HG03135 (cell line): ENCODE measurements around the gene WFDC5.
"Not testable (repeated sequence)": the region's sequence is repeated elsewhere in the genome, so short reads cannot be mapped to it uniquely, and the experiment has no call there.

Experiments used
- ATAC-seq: cut with Tn5 transposase; IDR thresholded peaks from one replicate; pipeline ENCODE4 v1.9.1; 2021; ENCODE audit warnings: mild to moderate bottlenecking, moderate library complexity; ENCODE audit not compliant: unreplicated experiment

Gene WFDC5, protein sequence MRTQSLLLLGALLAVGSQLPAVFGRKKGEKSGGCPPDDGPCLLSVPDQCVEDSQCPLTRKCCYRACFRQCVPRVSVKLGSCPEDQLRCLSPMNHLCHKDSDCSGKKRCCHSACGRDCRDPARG

DNA sequence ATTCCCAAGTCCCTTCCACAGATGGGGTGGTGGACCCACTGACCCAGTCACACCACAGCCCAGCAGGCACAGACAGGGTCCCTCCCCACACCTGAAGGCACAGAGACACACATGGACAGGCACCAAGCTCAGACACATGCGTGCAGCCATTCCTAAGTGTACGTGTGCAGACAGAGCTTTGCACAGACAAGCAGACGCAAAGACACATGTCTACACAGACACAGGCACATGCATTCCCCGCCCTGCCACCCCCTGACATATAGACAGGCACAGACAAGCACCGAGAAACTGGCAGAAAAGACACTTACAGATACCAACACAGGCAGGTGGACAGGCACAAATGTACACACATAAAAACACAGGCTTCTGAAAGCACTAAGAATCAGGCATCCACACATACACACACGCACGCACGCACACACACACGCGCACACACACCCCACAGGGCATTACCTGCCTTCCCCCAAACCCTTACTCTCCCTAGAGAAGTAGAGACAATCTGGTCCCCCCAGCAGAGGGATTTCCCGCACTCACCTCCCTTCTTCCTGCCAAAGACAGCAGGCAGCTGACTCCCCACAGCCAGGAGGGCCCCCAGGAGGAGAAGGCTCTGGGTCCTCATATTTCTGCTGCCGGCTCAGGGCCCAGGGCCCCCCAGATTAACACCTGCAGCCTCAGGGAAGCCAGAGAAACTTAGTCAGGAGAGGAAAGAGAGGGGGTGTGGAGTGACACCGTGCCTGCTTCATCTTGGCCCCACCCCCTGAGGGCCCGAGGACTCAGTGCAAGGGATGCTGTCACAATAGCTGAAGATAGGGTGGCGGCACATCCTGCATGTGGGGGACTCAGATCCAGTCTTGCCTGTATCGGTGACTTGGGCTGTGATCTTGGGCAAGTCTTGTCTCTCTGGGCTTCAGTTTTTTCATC lies at the start of gene WFDC5:
Gene WFDC5 (minus strand): TSS at position 710 of the 921 bp plus-strand sequence. CDS start 91 bp downstream, at position 619.
- no peak for ATAC-seq

DNA sequence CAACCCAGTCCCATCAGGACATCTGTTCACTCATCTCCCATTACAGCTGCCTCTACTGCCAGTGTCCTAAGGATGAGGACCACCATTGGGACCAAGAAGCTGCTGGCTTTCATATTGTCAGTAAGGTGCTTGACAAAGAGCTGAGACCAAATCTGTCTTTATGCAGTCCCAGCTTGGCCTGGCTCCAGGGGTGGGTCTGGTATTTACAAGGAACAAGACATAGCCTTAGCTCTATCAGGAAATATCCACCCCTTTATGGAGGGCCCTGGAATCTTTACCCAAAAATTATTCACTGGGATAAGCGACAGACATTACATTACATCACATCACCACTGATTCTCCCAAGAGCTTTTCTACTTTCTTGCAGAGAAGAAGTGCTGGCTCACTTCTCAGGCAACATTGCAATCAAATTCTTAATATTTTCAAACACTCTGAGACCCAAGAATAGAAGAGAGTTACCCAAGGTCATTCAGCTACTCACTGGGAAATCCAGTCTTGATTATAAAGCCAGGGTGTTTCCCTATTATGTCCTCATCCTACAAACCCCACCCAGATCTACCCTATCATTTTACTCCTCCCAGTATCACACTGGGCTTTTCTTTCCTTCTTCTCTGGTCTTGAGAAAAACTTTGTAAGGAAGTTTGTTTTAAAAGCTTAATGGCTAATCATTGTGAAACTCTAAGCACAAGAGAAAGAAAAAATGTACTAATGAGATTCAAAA lies 48.3 kb upstream of the WFDC5 start:
- ATAC-seq = no peak

DNA sequence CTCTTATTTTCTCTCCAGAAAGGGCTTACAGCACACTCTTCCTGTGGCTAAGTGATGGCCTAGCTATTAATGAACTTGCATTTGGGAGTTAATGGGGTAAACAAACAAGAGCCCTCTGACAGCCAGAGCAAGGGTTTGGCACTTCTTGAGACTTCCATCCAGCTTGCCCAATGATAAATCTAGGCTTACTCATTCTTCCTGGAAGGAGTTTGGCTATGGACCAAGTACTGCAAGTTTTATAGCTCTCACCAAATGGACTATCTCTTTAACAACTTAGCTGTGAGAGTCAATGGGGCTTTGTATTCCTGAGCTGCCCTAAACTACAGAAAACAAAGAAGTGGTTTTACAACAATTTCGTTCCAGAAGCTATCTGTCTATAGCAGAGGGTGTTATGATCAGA lies 43.0 kb upstream of the WFDC5 start:
- ATAC-seq = no peak

DNA sequence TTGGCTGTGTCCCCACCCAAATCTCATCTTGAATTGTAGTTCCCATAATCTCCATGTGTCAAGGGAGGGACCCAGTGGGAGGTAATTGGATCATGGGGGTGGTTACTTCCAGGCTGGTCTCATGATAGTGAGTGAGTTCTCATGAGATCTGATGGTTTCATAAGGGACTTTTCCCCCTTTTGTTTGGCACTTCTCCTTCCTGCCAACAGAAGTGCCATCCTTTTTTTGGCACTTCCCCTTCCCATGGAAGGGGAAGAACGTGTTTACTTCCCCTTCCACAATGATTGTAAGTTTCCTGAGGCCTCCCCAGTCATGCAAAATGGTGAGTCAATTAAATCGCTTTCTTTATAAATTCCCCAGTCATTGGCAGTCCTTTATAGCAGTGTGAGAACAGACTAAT lies 41.7 kb upstream of the WFDC5 start:
- ATAC-seq = no peak

DNA sequence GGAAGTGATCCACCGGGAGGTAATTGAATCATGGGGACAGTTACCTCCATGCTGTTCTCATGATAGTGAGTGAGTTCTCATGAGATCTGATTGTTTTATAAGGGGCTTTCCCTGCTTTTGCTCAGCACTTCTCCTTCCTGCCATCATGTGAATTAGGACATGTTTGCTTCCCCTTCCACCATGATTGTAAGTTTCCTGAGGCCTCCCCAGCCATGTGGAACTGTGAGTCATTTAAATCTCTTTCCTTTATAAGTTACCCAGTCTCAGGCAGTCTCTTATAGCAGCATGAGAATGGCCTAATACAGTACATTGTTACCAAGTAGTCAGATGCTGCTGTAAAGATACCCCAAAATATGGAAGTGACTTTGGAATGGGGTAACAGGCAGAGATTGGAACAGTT lies 39.8 kb upstream of the WFDC5 start:
- not testable (repeated sequence) for ATAC-seq

DNA sequence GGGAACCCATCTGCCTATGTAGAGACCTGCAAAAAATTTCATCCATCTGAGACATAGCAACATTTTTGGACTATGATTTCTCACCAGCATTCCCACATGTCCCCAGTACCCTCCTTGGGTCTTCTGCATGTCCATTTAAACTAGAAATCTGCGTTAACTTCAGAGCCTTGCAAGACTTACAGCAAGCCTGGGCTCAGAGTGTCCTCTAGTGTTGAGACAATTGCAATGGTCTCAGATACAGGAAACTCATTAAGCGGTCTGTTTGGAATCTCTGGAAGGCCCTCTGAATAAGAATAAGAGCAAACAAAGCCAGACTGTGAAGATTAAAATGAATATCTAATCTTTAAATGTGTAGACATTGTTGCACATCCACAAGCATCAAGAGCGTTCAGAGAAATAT lies 39.2 kb upstream of the WFDC5 start:
- ATAC-seq = no peak

DNA sequence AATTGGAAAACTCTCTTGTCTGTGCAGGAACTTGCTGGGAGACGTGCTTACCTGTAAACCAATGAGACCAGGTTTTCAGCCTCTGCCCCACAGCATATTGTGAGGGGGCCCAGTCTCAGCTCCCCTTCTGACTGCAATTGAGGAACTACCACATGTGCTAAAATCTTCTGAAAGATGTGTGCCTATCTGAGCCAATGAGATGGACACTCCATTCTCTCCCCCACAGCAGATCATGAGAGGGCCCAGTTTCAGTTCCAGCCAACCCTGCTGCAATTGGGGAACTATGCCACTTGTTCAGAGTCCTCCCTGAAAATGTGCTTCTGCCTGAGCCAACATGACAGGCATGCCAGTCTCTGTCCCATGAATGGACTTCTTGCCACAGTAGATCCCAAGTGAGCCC lies 38.8 kb upstream of the WFDC5 start:
- no peak for ATAC-seq

DNA sequence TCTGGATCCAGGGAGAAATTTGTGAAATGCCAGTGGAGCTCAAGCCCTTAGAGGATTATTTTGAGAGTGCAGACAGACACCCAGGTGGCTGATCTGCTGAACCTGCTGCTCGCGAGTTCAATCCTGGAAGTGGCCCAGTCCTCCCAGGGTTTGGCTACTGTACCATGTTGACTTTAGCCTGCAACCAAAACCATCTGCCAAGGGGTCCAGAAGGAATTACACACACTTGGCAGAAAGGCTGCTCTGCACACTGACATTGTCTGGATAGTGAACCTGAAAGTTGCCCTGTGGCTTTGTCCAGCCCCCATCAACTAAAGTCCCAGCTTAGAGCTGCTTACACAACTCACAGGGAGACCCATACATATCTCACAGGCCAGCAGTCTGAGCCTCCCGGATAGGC lies 38.2 kb upstream of the WFDC5 start:
- ATAC-seq = no peak

DNA sequence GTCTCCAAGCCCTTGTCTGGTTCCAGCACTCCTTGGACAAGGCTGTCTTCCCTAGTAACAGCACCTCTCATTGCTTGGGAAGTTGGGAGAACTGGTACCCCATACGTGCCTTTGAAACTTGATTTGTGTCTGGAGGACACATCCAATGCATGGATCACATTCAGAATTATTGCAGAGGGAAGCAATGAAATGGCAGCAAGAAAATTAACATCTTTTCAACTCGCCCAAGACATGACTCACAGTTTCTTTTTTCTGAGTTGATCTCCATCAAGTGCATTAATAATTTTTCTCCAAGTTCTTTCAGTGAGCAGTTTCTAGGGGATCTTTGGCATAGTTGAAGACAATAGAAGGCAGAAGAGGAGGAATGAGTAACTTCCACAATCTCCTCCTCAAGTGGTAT lies 37.4 kb upstream of the WFDC5 start:
- no peak for ATAC-seq

DNA sequence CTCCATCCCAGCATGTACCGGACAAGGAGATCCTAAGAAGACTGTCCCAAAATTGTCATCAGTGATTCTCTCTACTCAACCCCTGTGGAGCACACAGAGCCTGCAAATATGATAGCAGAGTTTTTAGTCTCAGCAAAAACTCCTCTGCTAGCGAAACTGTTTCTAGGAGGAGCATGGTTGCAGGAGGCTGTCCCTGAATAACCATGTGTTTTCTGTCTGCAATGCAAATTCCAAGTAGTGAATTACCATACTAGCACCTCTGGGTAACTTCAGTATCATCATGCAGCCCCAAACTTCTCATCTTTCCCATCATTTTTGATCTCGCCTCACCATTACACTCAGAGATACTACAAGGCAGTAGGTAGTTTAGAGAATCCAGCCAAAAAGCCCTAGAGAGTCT lies 34.1 kb upstream of the WFDC5 start:
- ATAC-seq = no peak

DNA sequence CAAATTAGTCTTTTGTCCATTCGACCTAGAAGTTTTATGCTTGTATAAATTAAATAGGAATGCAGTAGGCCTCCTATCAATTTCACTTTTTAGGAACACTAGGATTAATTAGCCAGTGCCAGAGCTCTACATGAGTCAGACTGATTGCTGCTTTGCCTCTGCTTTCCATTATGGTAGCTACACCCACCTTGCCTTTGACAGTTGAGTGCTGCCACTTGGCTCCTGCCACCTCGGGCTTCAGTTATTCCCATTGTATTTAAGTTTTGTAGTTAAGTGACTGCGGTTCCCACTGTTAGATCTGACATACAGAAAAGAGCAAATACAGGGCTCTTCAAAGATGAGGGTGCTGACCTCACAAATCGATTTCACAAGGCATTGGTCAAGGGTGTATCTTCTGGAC lies 25.9 kb upstream of the WFDC5 start:
- no peak for ATAC-seq

DNA sequence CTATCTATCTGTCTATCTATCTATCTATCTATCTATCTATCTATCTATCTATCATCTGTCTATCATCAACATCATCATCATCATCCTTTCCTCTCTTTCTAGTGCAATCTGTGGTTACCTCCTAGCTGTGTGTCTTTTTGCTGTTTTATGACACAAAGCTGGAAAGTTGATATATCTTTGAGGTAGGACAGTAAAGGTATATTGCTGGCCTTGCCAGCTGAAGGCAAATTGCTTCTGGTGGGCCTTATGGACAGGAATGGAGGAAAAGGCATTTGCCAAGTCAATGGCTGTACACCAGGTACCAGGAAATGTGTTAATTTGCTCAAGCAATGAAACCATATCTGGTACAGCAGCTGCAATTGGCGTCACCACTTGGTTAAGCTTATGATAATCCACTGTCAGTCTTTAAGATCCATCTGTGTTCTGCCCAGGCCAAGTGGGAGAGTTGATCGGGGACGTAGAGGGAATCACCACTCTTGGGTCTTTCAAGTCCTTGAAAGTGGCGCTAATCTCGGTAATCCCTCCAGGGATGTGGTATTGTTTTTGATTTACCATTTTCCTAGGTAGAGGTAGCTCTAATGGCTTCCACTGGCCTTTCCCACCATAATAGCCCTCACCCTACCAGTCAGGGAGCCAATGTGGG lies 24.9 kb upstream of the WFDC5 start:
- ATAC-seq = not testable (repeated sequence)

DNA sequence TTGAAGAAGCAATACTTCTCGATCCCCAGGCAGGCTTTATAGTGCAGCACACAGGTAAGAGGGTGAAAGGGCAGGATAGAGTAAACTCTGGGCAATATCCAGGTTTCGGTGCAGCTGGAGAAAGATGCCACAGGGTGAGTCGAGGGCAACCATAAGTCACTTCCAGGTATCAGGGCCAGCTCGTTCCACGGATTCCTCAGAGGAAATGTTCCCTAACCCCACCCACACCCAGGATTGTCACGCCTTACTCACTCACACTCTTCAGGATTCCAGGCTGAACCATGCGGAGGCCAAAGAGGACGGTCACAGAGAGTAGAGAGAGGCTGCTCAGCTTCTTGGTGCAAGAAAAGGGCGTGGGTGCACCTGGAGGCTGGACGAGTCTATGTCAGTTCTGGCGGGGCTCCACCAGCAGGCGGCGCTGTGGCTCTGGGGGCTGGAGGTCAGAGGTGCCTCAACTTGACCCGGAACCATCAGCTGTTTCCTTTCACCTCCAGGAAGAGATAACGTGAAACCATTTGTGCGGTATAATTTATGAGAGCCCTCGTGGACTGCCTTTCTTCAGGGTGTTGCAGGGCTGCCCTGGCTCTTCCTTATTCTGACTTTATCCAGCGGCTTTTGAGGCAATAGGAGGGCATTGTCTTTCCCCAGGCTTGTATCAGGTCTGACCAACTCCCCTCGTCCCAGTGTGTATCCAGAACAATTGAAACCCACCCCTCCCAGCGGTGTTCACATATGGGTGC lies 23.8 kb upstream of the WFDC5 start:
- no peak for ATAC-seq

DNA sequence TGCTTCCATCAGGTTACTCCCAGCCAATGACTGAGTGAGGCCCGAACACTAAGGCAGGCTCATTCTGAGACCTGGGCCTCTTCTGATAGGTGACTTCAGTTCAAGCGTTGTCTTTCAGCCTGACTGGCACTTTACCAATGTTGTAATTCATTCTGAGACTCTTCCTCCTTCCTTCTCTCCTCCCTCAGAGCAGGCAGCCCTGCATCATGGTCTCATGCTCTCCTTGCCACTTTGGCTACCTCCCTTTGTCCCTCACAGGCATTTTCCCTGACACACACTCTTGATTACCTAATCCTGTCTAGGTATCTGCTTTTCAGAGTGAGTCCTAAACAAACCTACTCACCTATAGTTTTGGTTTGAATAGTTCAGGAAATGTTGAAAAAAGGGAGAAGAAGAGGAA lies 21.9 kb upstream of the WFDC5 start:
- ATAC-seq = no peak

DNA sequence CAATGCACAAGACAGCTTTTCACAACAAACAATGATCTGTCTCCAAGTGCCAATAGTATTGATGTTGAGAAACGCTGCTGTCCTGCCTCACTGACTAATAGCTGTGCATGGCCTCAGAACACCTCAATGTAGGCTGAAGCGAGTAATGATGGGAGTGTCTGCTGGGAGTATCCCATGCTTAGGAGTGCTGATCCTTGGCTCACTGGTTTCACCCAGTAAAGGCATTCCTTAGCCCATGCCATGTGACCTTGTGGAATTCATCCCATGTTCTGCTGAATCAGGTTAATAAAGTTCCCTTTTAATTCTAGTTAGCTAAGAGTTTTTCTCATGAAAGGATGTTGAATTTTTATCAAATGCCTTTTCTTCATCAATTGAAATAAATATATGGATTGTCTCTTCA lies 13.1 kb upstream of the WFDC5 start:
- ATAC-seq = no peak

DNA sequence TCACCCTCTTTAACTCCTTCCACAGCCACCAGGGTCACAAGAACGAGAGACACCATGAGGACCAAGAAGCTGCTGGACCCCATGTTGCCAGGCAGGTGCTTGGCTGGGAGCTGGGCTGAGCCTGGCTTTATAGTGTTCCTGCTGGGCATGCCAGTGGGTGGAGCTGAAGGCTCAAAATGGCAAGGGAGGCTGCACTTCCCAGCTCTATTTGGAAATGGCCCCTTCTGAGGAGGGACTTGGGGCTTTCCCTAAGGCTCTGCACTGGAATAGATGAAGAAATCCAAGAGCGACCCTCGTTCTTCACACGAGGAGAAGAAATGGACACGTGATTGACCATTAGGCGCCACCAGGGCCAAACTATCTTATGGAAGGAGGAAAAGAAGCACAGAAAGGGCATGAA lies 9.4 kb upstream of the WFDC5 start, which contains the start of gene WFDC12:
Gene WFDC12 (minus strand): TSS at position 101 of the 400 bp plus-strand sequence. CDS start 18 bp downstream, at position 83.
- ATAC-seq = no peak

DNA sequence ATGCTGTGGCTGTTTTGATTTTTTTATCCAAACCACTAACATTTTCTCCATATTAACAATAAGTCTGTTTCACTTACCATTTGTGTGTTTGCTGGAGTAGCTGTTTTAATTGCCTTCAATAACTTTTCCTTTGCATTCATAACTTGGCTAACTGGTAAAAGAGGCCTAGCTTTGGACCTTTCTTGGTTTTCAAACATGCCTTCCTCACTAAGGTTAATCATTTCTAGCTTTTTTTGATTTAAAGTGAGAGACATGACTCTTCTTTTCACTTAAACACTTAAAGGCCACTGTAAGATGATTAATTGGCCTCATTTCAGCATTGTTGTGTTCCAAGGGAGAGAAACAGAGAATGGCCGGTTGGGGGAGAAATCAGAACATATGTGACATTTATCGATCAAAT lies 6.4 kb upstream of the WFDC5 start:
- ATAC-seq = no peak

DNA sequence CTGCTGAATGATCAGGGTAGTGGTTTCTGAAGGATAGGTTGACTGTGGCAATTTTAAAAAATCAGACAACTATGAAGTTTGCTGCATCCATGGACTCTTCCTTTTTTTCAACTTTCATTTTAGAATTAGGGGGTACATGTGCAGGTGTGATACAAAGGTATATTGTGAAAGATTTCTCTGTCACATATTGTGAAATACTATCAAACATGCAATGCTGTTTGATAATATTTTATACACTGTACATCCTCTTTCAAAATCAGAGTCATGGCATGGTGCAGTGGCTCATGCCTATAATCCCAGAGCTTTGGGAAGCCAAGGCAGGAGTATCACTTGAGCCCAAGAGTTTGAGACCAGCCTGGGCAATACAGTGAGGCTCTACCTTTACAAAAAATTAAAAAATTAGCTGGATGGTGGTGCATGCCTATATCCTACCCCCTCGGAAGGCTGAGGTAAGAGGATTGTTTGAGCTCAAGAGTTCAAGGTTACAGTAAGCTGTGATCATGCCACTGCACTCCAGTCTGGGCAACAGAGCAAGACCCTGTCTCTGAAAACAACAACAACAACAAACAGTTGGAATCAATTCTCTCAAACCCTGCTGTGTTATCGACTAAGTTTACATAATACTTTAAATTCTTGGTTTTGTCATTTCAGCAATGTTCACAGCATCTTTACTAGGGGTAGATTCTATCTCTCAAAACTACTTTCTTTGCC lies 4.7 kb upstream of the WFDC5 start:
- no peak for ATAC-seq

DNA sequence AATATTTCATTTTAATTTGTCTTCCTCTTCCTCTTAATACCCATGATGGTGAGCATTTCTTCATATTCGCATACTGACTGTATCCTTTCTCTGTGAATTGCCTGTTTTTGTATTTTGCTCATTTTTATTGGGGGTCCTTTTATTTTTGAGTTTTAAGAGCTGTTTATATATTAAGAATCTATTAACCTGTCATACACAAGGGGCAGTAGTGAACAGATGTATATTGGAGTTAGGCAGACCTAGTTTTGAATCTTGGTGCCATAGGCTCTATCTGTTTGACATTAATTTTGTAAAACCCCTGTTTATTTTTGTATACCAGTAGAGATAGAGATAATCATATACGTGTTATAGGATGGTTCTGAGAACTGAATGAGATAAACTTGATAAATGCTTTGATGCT lies 3.1 kb upstream of the WFDC5 start:
- no peak for ATAC-seq

DNA sequence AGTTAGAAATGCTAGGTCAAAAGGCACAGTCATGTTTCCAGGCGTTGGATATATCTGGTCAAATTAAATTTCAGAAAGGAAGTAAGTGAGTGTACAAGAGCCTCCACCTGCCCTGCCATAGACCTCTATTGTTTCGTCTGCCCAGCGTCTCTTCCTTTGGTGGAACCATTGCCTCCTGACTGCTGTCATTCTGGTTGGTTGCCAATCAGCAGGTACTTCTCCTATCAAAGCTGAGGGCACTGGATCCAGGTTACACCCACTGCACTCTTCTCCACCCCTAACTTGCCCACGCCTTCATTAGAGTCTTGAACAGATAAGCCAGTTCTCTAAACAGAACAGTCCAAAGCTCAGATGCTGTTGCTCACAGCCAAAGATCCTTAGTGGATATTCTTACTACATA lies 2.6 kb upstream of the WFDC5 start:
- no peak for ATAC-seq
